NCI-H128 (cell line): ENCODE data around the gene CD33.

Experiments used
- DNase-seq: peaks from one replicate; lab custom pipeline; 2025; ENCODE audit not compliant: unreplicated experiment; lab: John Stamatoyannopoulos, UW

CD33 gene

GRCh38 chr19:51258165-51259160 lies 33.6 kb downstream of the CD33 start:
- no peak for DNase-seq

- DNase-seq = no peak
These were observed 34.7 kb downstream of the CD33 start for GRCh38 chr19:51259348-51260245.

GRCh38 chr19:51263808-51264207 lies 38.9 kb downstream of the CD33 start:
- DNase-seq = no peak

DNA sequence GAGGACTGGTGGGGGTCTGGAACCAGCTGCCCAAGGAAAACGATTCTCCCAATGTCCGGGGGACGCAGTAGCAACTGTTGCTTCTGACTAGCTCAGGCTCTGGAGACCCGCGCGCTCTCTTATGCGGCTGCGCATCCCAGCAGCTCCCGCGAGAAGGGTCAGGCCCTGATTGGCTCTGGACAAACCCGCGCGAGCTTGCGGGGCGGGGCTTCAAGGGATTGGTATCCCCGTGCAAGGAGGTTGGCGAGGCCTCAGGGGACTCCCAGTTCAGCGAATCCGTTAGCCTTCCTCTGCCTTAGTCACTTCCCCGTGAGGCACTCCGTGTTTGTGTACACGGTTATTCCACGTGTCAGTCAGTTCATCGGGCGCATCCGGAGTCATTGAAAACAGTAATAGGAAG lies 46.2 kb downstream of the CD33 start:
- DNase-seq = no peak

GRCh38 chr19:51272183-51272810 lies 47.4 kb downstream of the CD33 start:
- DNase-seq = no peak

DNA sequence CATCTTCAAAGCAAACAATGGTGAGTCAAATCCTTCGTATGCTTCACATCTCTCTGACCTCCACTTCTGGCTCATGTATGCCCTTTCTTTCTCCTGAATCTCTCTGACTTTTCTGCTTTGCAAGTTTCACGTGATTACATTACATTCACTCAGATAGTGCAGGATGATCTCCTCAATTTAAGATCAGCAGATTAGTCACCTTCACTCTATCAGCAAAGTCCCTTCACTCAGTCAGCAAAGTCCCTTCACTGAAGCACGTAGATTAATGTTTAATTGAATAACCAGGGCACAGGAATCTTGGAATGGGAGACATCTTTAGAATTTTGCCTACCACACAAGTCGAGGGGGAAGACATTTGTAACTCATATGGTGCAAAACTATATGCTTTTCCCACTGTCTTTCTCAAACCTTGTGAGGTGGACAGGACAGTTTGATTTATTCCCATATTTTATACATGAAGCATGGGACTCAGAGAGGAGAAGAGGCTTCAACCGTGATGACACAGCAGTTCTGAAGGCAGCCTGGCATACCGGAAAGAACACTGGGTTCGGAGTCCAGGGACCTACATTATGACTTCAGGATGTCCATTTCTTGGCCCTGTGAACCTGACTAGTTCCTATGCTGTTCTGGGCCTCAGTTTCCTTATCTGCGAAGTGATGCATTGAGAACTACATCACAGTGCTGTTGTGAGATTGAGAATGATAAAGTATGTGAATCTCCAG lies 49.3 kb downstream of the CD33 start:
- DNase-seq = no peak

- DNase-seq = no peak
These were observed 52.2 kb downstream of the CD33 start for GRCh38 chr19:51277112-51277511.

GRCh38 chr19:51282335-51282734 lies 57.5 kb downstream of the CD33 start:
- DNase-seq = no peak

DNA sequence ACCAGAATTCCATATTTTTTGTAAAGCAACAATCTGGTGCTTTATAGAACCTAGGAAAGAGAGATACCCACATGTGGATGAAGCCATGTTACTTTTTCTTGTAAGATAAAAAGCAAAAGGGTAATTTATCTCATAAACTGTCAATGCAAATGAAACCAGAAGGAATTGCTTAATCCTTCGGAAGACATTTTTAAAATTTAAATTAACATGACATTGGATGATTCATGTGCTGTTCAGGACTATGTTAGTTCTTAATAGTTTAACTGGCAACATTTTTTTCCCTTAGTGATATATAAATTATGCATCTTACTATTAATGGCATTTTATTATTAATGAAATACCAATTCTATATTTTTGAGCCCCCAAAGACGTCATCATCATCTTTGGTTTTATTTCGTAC lies 60.8 kb downstream of the CD33 start:
- DNase-seq = no peak
